Dedifferentiated amniotic fluid mesenchymal stem cell (primary cell): ENCODE results near the gene G2E3.
"Not testable (repeated sequence)": the region's sequence is repeated elsewhere in the genome, so short reads cannot be mapped to it uniquely, and the experiment has no call there.

ENCODE experiments used
- DNase-seq: peaks from one replicate; pipeline ENCODE4 v3.0.0-alpha.2; 2016; ENCODE audit errors: extremely low spot score

G2E3 gene

GRCh38 chr14:30560581-30560980, 1.6 kb downstream of the G2E3 start:
- DNase-seq, result no peak

GRCh38 chr14:30564235-30564867, 5.4 kb downstream of the G2E3 start:
- DNase-seq, result no peak

- DNase-seq, result no peak
Observed at GRCh38 chr14:30564868-30565248, 5.9 kb downstream of the G2E3 start.

- DNase-seq, result no peak
Observed at GRCh38 chr14:30569216-30569902, 10.4 kb downstream of the G2E3 start.

GRCh38 chr14:30569903-30570226, 10.9 kb downstream of the G2E3 start:
- DNase-seq, result no peak

- DNase-seq, result no peak
Observed at GRCh38 chr14:30572237-30572636, 13.3 kb downstream of the G2E3 start.

GRCh38 chr14:30572771-30573170, 13.8 kb downstream of the G2E3 start:
- no peak for DNase-seq

GRCh38 chr14:30573226-30573814, 14.4 kb downstream of the G2E3 start:
- no peak for DNase-seq

- no peak for DNase-seq
Observed at GRCh38 chr14:30573966-30574365, 15.0 kb downstream of the G2E3 start.

GRCh38 chr14:30574777-30575176, 15.8 kb downstream of the G2E3 start:
- DNase-seq, result not testable (repeated sequence)

GRCh38 chr14:30576333-30576732, 17.4 kb downstream of the G2E3 start:
- not testable (repeated sequence) for DNase-seq

GRCh38 chr14:30580616-30581282, 21.8 kb downstream of the G2E3 start:
- no peak for DNase-seq

- no peak for DNase-seq
Observed at GRCh38 chr14:30581283-30581625, 22.3 kb downstream of the G2E3 start.

GRCh38 chr14:30582376-30582775, 23.4 kb downstream of the G2E3 start:
- no peak for DNase-seq

- DNase-seq, result no peak
Observed at GRCh38 chr14:30584058-30584630, 25.2 kb downstream of the G2E3 start.

GRCh38 chr14:30585204-30585603, 26.2 kb downstream of the G2E3 start:
- no peak for DNase-seq

- no peak for DNase-seq
Observed at GRCh38 chr14:30587141-30587540, 28.2 kb downstream of the G2E3 start.

GRCh38 chr14:30588873-30589272, 29.9 kb downstream of the G2E3 start:
- no peak for DNase-seq

- no peak for DNase-seq
Observed at GRCh38 chr14:30596935-30597334, 38.0 kb downstream of the G2E3 start.

- DNase-seq, result no peak
Observed at GRCh38 chr14:30597504-30597903, 38.5 kb downstream of the G2E3 start.

GRCh38 chr14:30600922-30601918, 42.3 kb downstream of the G2E3 start:
- DNase-seq, result no peak
